ENCODE data around the gene KIF1B.
"Not testable (repeated sequence)": the region's sequence is repeated elsewhere in the genome, so short reads cannot be mapped to it uniquely, and the experiment has no call there.

The KIF1B gene

DNA sequence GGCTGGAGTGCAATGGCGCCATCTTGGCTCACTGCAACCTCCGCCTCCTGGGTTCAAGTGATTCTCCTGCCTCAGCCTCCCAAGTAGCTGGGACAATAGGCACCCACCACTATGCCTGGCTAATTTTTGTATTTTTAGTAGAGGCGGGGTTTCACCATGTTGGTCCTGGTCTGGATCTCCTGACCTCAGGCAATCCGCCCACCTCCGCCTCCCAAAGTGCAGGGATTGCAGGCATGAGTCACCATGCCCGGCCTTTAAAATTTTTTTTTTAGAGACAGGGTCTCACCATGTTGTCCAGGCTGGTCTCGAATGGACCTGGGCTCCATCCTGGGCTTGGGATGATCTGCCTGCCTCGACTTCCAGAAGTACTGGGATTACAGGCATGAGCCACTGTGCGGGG lies 49.2 kb downstream of the KIF1B start:
- H3K18ac ChIP-seq (ENCODE audit: low read length); H3K27me3 ChIP-seq (ENCODE audit: control insufficient read depth in 3 of 3, insufficient read depth in 3 of 3, low read depth in 1 of 3, low read length in 3 of 3); H3K4ac ChIP-seq (ENCODE audit: low read length); H3K4me1 ChIP-seq (ENCODE audit: control insufficient read depth in 2 of 2, insufficient read depth in 1 of 2, low read depth in 1 of 2, low read length in 2 of 2); H3K14ac ChIP-seq (ENCODE audit: low read length); H4K8ac ChIP-seq (ENCODE audit: low read depth, low read length); H3K9me3 ChIP-seq (replicated peaks in 1 of 2; ENCODE audit: control insufficient read depth in 2 of 2, insufficient read depth in 1 of 2, low read depth in 1 of 2, low read length in 2 of 2); H2BK5ac ChIP-seq (ENCODE audit: low read length); H2AK5ac ChIP-seq (ENCODE audit: low read depth, low read length); H3K4me3 ChIP-seq (ENCODE audit: low read length in 2 of 2); DNase-seq (ENCODE audit: low spot score); H3K9ac ChIP-seq (ENCODE audit: low read depth, low read length, poor library complexity); H2BK15ac ChIP-seq (ENCODE audit: low read length); H3K23ac ChIP-seq (ENCODE audit: low read depth, low read length, poor library complexity); H4K91ac ChIP-seq (ENCODE audit: low read depth, low read length, poor library complexity); H2BK120ac ChIP-seq (ENCODE audit: low read depth, low read length); H3K27ac ChIP-seq (replicated peaks; ENCODE audit: low read length); H3K79me1 ChIP-seq (ENCODE audit: low read depth, low read length); H2BK12ac ChIP-seq (ENCODE audit: low read length); H2AFZ ChIP-seq (ENCODE audit: low read length); H3K4me2 ChIP-seq (ENCODE audit: insufficient read depth, low read length, poor library complexity, severe bottlenecking): not testable (repeated sequence)
- peaks cover 18 to 93% of the 10 kb centered on the region in 2 donors for H3K36me3 ChIP-seq (replicated peaks in 1 of 2; ENCODE audit: control insufficient read depth in 2 of 2, insufficient read depth in 2 of 2, low read length in 2 of 2)
- no CpG with 5 or more reads among the region's 9 CpGs for WGBS, 2 donors (ENCODE audit: extremely low coverage in 2 of 2, insufficient read length in 2 of 2, insufficient replicate concordance in 1 of 2)

GRCh38 chr1:10263450-10264082 lies 53.2 kb downstream of the KIF1B start:
- no peak overlapping the region for H3K4me2 ChIP-seq (ENCODE audit: insufficient read depth, low read length, poor library complexity, severe bottlenecking)
- no peak overlapping the region for H2BK120ac ChIP-seq (ENCODE audit: low read depth, low read length)
- no peak for DNase-seq (ENCODE audit: low spot score)
- H3K79me1 ChIP-seq (ENCODE audit: low read depth, low read length) = no peaks in the 10 kb centered on the region
- H3K9me3 ChIP-seq (replicated peaks in 1 of 2; ENCODE audit: control insufficient read depth in 2 of 2, insufficient read depth in 1 of 2, low read depth in 1 of 2, low read length in 2 of 2) = peaks cover 0 to 2% of the 10 kb centered on the region in 2 donors
- H3K27me3 ChIP-seq (ENCODE audit: control insufficient read depth in 3 of 3, insufficient read depth in 3 of 3, low read depth in 1 of 3, low read length in 3 of 3) = no peaks in the 10 kb centered on the region
- H3K23ac ChIP-seq (ENCODE audit: low read depth, low read length, poor library complexity) = no peak overlapping the region
- H2BK5ac ChIP-seq (ENCODE audit: low read length) = no peak overlapping the region
- H4K8ac ChIP-seq (ENCODE audit: low read depth, low read length) = no peak overlapping the region
- no peak overlapping the region for H3K4ac ChIP-seq (ENCODE audit: low read length)
- peaks cover 25 to 98% of the 10 kb centered on the region in 2 donors for H3K36me3 ChIP-seq (replicated peaks in 1 of 2; ENCODE audit: control insufficient read depth in 2 of 2, insufficient read depth in 2 of 2, low read length in 2 of 2)
- no peak overlapping the region for H3K4me3 ChIP-seq (ENCODE audit: low read length in 2 of 2)
- no peak overlapping the region for H2AFZ ChIP-seq (ENCODE audit: low read length)
- H3K18ac ChIP-seq (ENCODE audit: low read length) = no peak overlapping the region
- no peak overlapping the region for H2AK5ac ChIP-seq (ENCODE audit: low read depth, low read length)
- no peak overlapping the region for H3K14ac ChIP-seq (ENCODE audit: low read length)
- no peak overlapping the region for H2BK15ac ChIP-seq (ENCODE audit: low read length)
- no peak overlapping the region for H2BK12ac ChIP-seq (ENCODE audit: low read length)
- no peaks in the 10 kb centered on the region for H3K4me1 ChIP-seq (ENCODE audit: control insufficient read depth in 2 of 2, insufficient read depth in 1 of 2, low read depth in 1 of 2, low read length in 2 of 2)
- no peak overlapping the region for H3K27ac ChIP-seq (replicated peaks; ENCODE audit: low read length)
- no peak overlapping the region for H4K91ac ChIP-seq (ENCODE audit: low read depth, low read length, poor library complexity)
- no CpG with 5 or more reads among the region's 3 CpGs for WGBS, 2 donors (ENCODE audit: extremely low coverage in 2 of 2, insufficient read length in 2 of 2, insufficient replicate concordance in 1 of 2)
- no peak overlapping the region for H3K9ac ChIP-seq (ENCODE audit: low read depth, low read length, poor library complexity)

GRCh38 chr1:10265027-10265426 lies 54.7 kb downstream of the KIF1B start:
- Histone ChIP-seq H3K4me3 (ENCODE audit: low read length in 2 of 2) (no peak overlapping the region), H4K91ac (ENCODE audit: low read depth, low read length, poor library complexity) (no peak overlapping the region), H3K14ac (ENCODE audit: low read length) (no peak overlapping the region), H2AFZ (ENCODE audit: low read length) (no peak overlapping the region), H2BK5ac (ENCODE audit: low read length) (no peak overlapping the region), H3K4me1 (ENCODE audit: control insufficient read depth in 2 of 2, insufficient read depth in 1 of 2, low read depth in 1 of 2, low read length in 2 of 2) (no peaks in the 10 kb centered on the region), H3K9ac (ENCODE audit: low read depth, low read length, poor library complexity) (no peak overlapping the region), H3K36me3 (replicated peaks in 1 of 2; ENCODE audit: control insufficient read depth in 2 of 2, insufficient read depth in 2 of 2, low read length in 2 of 2) (peaks cover 23 to 98% of the 10 kb centered on the region in 2 donors), H3K27me3 (ENCODE audit: control insufficient read depth in 3 of 3, insufficient read depth in 3 of 3, low read depth in 1 of 3, low read length in 3 of 3) (no peaks in the 10 kb centered on the region), H4K8ac (ENCODE audit: low read depth, low read length) (no peak overlapping the region), H3K27ac (replicated peaks; ENCODE audit: low read length) (no peak overlapping the region), H3K79me1 (ENCODE audit: low read depth, low read length) (peaks cover 1% of the 10 kb centered on the region), H3K18ac (ENCODE audit: low read length) (no peak overlapping the region), H3K4ac (ENCODE audit: low read length) (no peak overlapping the region), H2BK12ac (ENCODE audit: low read length) (no peak overlapping the region), H3K23ac (ENCODE audit: low read depth, low read length, poor library complexity) (no peak overlapping the region), H3K4me2 (ENCODE audit: insufficient read depth, low read length, poor library complexity, severe bottlenecking) (no peak overlapping the region), H3K9me3 (replicated peaks in 1 of 2; ENCODE audit: control insufficient read depth in 2 of 2, insufficient read depth in 1 of 2, low read depth in 1 of 2, low read length in 2 of 2) (peaks cover 0 to 2% of the 10 kb centered on the region in 2 donors), H2BK15ac (ENCODE audit: low read length) (no peak overlapping the region), H2BK120ac (ENCODE audit: low read depth, low read length) (no peak overlapping the region), H2AK5ac (ENCODE audit: low read depth, low read length) (no peak overlapping the region)
- no peak for DNase-seq (ENCODE audit: low spot score)
- no CpG with 5 or more reads among the region's 4 CpGs for WGBS, 2 donors (ENCODE audit: extremely low coverage in 2 of 2, insufficient read length in 2 of 2, insufficient replicate concordance in 1 of 2)

DNA sequence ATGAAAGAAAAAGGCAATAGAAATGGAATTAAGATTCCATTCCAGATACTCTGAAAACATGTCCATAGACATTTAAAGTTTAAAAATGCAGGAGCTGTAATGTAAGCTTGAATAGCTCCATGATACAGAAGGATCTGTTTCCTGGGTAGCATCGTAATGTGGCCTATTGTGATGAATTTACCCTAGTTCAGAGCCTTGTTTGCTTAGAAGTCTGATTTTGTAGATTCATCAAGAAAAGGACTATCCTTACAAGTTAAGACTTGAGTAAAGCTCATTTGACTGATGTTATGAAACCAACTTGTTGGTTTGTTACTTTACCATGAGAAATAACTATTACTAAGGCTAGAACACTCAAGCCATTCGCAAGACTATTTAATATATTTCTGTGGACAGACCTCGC lies 55.5 kb downstream of the KIF1B start:
- no peak overlapping the region for H3K18ac ChIP-seq (ENCODE audit: low read length)
- H2BK15ac ChIP-seq (ENCODE audit: low read length) = no peak overlapping the region
- no peak overlapping the region for H3K14ac ChIP-seq (ENCODE audit: low read length)
- H4K8ac ChIP-seq (ENCODE audit: low read depth, low read length) = no peak overlapping the region
- H3K4me3 ChIP-seq (ENCODE audit: low read length in 2 of 2) = no peak overlapping the region
- no peak overlapping the region for H3K9ac ChIP-seq (ENCODE audit: low read depth, low read length, poor library complexity)
- H2BK12ac ChIP-seq (ENCODE audit: low read length) = no peak overlapping the region
- H3K9me3 ChIP-seq (replicated peaks in 1 of 2; ENCODE audit: control insufficient read depth in 2 of 2, insufficient read depth in 1 of 2, low read depth in 1 of 2, low read length in 2 of 2) = peaks cover 0 to 2% of the 10 kb centered on the region in 2 donors
- no peak overlapping the region for H2AK5ac ChIP-seq (ENCODE audit: low read depth, low read length)
- no peak overlapping the region for H4K91ac ChIP-seq (ENCODE audit: low read depth, low read length, poor library complexity)
- no peak overlapping the region for H2BK5ac ChIP-seq (ENCODE audit: low read length)
- no peak overlapping the region for H2BK120ac ChIP-seq (ENCODE audit: low read depth, low read length)
- no CpG with 5 or more reads among the region's 3 CpGs for whole genome bisulfite sequencing, 2 donors (ENCODE audit: extremely low coverage in 2 of 2, insufficient read length in 2 of 2, insufficient replicate concordance in 1 of 2)
- H3K27ac ChIP-seq (replicated peaks; ENCODE audit: low read length) = no peak overlapping the region
- DNase-seq (ENCODE audit: low spot score) = no peak
- no peaks in the 10 kb centered on the region for H3K27me3 ChIP-seq (ENCODE audit: control insufficient read depth in 3 of 3, insufficient read depth in 3 of 3, low read depth in 1 of 3, low read length in 3 of 3)
- peaks cover 1% of the 10 kb centered on the region for H3K79me1 ChIP-seq (ENCODE audit: low read depth, low read length)
- no peak overlapping the region for H2AFZ ChIP-seq (ENCODE audit: low read length)
- no peak overlapping the region for H3K4ac ChIP-seq (ENCODE audit: low read length)
- H3K4me2 ChIP-seq (ENCODE audit: insufficient read depth, low read length, poor library complexity, severe bottlenecking) = no peak overlapping the region
- H3K36me3 ChIP-seq (replicated peaks in 1 of 2; ENCODE audit: control insufficient read depth in 2 of 2, insufficient read depth in 2 of 2, low read length in 2 of 2) = peaks cover 23 to 96% of the 10 kb centered on the region in 2 donors
- H3K23ac ChIP-seq (ENCODE audit: low read depth, low read length, poor library complexity) = no peak overlapping the region
- H3K4me1 ChIP-seq (ENCODE audit: control insufficient read depth in 2 of 2, insufficient read depth in 1 of 2, low read depth in 1 of 2, low read length in 2 of 2) = no peaks in the 10 kb centered on the region

All from neuronal stem cell (in vitro differentiated cells).